Lower leg skin (tissue), 3 donors: Measurements from ENCODE around the gene TRPM8.

ENCODE experiments used
- CTCF ChIP-seq, 3 donors: fragments of 450-650 bp; IDR thresholded peaks; one replicate each; pipeline ENCODE4 v1.5.1; 2016; ENCODE audit warnings: antibody characterized with exemption in 3 of 3, mild to moderate bottlenecking in 3 of 3, moderate library complexity in 2 of 3
- POLR2A ChIP-seq, 2 donors: fragments of 450-650 bp; IDR thresholded peaks; one replicate each; pipeline ENCODE4 v1.6.1; 2016 to 2017; ENCODE audit warnings: antibody characterized with exemption in 2 of 2, mild to moderate bottlenecking in 1 of 2, moderate library complexity in 1 of 2

- no peak for TF ChIP-seq CTCF (IDR thresholded peaks at IDR 0.05)
- no peak for TF ChIP-seq POLR2A (IDR thresholded peaks at IDR 0.05)
Observed at GRCh38 chr2:233980955-233981561, 63.9 kb downstream of the TRPM8 start.
